Panc1 (cell line): ENCODE measurements around the gene OR2D3.

Source experiments
- TCF7L2 ChIP-seq: IDR thresholded peaks from 2 replicates; pipeline ENCODE4 v1.6.1; 2011; ENCODE audit warnings: mild to moderate bottlenecking, low read depth, low read length, inconsistent platforms
- TF ChIP-seq, protein P1 (sequence below): fragments of 450-650 bp; IDR thresholded peaks from 2 replicates; pipeline ENCODE4 v1.5.1; 2017; ENCODE audit warnings: mild to moderate bottlenecking

GRCh38 chr11:6962673-6963072, 41.9 kb downstream of the OR2D3 start:
- TF ChIP-seq, protein P1, sequence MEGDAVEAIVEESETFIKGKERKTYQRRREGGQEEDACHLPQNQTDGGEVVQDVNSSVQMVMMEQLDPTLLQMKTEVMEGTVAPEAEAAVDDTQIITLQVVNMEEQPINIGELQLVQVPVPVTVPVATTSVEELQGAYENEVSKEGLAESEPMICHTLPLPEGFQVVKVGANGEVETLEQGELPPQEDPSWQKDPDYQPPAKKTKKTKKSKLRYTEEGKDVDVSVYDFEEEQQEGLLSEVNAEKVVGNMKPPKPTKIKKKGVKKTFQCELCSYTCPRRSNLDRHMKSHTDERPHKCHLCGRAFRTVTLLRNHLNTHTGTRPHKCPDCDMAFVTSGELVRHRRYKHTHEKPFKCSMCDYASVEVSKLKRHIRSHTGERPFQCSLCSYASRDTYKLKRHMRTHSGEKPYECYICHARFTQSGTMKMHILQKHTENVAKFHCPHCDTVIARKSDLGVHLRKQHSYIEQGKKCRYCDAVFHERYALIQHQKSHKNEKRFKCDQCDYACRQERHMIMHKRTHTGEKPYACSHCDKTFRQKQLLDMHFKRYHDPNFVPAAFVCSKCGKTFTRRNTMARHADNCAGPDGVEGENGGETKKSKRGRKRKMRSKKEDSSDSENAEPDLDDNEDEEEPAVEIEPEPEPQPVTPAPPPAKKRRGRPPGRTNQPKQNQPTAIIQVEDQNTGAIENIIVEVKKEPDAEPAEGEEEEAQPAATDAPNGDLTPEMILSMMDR: no peak
- TF ChIP-seq TCF7L2: no peak
